ENCODE measurements around the gene DOCK2.

DOCK2 gene

GRCh38 chr5:169964246-169964645 lies 327.2 kb downstream of the DOCK2 start:
- ChIA-PET POLR2A (interaction anchor here (0.7 kb wide), 1 partner anchor 92 kb away, joined by 3 read pairs; no protein-coding TSS in a partner anchor), CTCF (interaction anchor here (1.3 to 1.6 kb wide), 2 partner anchors 10 to 13 kb away, joined by 3 read pairs; no protein-coding TSS in a partner anchor)
- no peak for DNase-seq (ENCODE audit: extremely low spot score)
- TF ChIP-seq CTCF (IDR thresholded peaks at IDR 0.05; ENCODE audit: control extremely low read depth, extremely low read depth, low read depth, missing control alignments) = no peak

- ChIA-PET CTCF (interaction anchor here (2.1 to 2.5 kb wide), 2 partner anchors 10 to 268 kb away, joined by 7 to 16 read pairs; partner anchors contain the start of gene INSYN2B), POLR2A (no interaction called here)
- no peak for TF ChIP-seq CTCF (IDR thresholded peaks at IDR 0.05; ENCODE audit: control extremely low read depth, extremely low read depth, low read depth, missing control alignments)
- DNase-seq (ENCODE audit: extremely low spot score) = no peak
Measured at GRCh38 chr5:169970339-169970738, 333.3 kb downstream of the DOCK2 start.

GRCh38 chr5:169970911-169971765 lies 334.1 kb downstream of the DOCK2 start:
- ChIA-PET POLR2A (interaction anchor here (0.5 kb wide), 1 partner anchor 388 kb away, joined by 6 read pairs; the partner anchor contains the start of gene SPDL1), CTCF (interaction anchor here (2.1 to 2.5 kb wide), 2 partner anchors 9 to 269 kb away, joined by 7 to 16 read pairs; partner anchors contain the start of gene INSYN2B)
- no peak for TF ChIP-seq CTCF (IDR thresholded peaks at IDR 0.05; ENCODE audit: control extremely low read depth, extremely low read depth, low read depth, missing control alignments)
- no peak for DNase-seq (ENCODE audit: extremely low spot score)

GRCh38 chr5:169971780-169972179 lies 334.7 kb downstream of the DOCK2 start:
- TF ChIP-seq CTCF (IDR thresholded peaks at IDR 0.05; ENCODE audit: control extremely low read depth, extremely low read depth, low read depth, missing control alignments) = no peak
- no peak for DNase-seq (ENCODE audit: extremely low spot score)
- ChIA-PET CTCF (interaction anchor here (2.1 to 2.5 kb wide), 2 partner anchors 9 to 270 kb away, joined by 7 to 16 read pairs; partner anchors contain the start of gene INSYN2B), POLR2A (interaction anchor here (0.7 kb wide), 1 partner anchor 269 kb away, joined by 3 read pairs; no protein-coding TSS in a partner anchor)

- ChIA-PET CTCF (interaction anchor here (1.5 kb wide), 3 partner anchors 15 to 68 kb away, joined by 3 to 4 read pairs (median 3); no protein-coding TSS in a partner anchor), POLR2A (no interaction called here)
- DNase-seq (ENCODE audit: extremely low spot score) = no peak
- TF ChIP-seq CTCF (IDR thresholded peaks at IDR 0.05; ENCODE audit: control extremely low read depth, extremely low read depth, low read depth, missing control alignments) = no peak
Measured at GRCh38 chr5:169973056-169973455, 336.0 kb downstream of the DOCK2 start.

- CTCF ChIA-PET = interaction anchor here (1.3 to 1.5 kb wide), 4 partner anchors 10 to 69 kb away, joined by 3 to 4 read pairs (median 3); no protein-coding TSS in a partner anchor
- DNase-seq (ENCODE audit: extremely low spot score) = no peak
- no peak for TF ChIP-seq CTCF (IDR thresholded peaks at IDR 0.05; ENCODE audit: control extremely low read depth, extremely low read depth, low read depth, missing control alignments)
- POLR2A ChIA-PET = no interaction called here
Measured at GRCh38 chr5:169974121-169974770, 337.2 kb downstream of the DOCK2 start.

Measured in GM10248 (cell line).